H1 (cell line): ENCODE measurements around the gene EIF4EBP2. TPM values are rescaled to one million over a fixed set of nuclear protein-coding genes. Genes with fewer than 3 reads are reported as not detected.

ENCODE experiments used
- CTCF ChIA-PET: fragments of 300-600 bp; sonication (Branson Sonifier 250); formaldehyde crosslinking; loops from one replicate; lab custom pipeline; 2021; ENCODE audit not compliant: partially characterized antibody; lab: Charles Lee
- POLR2A ChIA-PET: fragments of 300-600 bp; sonication (Branson Sonifier 250); formaldehyde crosslinking; loops from one replicate; lab custom pipeline; 2021; ENCODE audit warnings: inconsistent platforms; ENCODE audit not compliant: partially characterized antibody; lab: Charles Lee
- DNase-seq, 2 experiments: peaks; one replicate each; pipeline versions ENCODE4 v3.0.0 to v3.0.0-alpha.2; 2010 to 2022; ENCODE audit warnings: low spot score in 2 of 2, low read depth in 1 of 2, mixed read lengths in 1 of 2
- FAIRE-seq: peaks from 2 replicates; lab custom pipeline; 2011; peaks lifted over from hg19 to GRCh38; lab: Jason Lieb, UNC
- H2AFZ ChIP-seq: 2 replicates; pipeline ENCODE4 v1.8.1; 2012; ENCODE audit warnings: low read length, inconsistent platforms
- H2AK5ac ChIP-seq: 2 replicates; pipeline ENCODE4 v1.6.1; 2013; ENCODE audit warnings: low read depth, low read length
- H2BK120ac ChIP-seq: replicated peaks from 2 replicates; pipeline ENCODE3; 2013; ENCODE audit warnings: low read depth, low read length, inconsistent platforms
- H2BK12ac ChIP-seq: 2 replicates; pipeline ENCODE4 v1.6.1; 2013; ENCODE audit warnings: low read depth, low read length
- H2BK15ac ChIP-seq: 2 replicates; pipeline ENCODE4 v1.6.1; 2013; ENCODE audit warnings: low read length
- H2BK20ac ChIP-seq: 2 replicates; pipeline ENCODE4 v1.6.1; 2013; ENCODE audit warnings: low read length
- H2BK5ac ChIP-seq: 2 replicates; pipeline ENCODE4 v1.6.1; 2013; ENCODE audit warnings: low read depth, low read length
- H3K14ac ChIP-seq: 2 replicates; pipeline ENCODE4 v1.6.1; 2013; ENCODE audit warnings: inconsistent platforms; ENCODE audit not compliant: insufficient read length
- H3K18ac ChIP-seq: 2 replicates; pipeline ENCODE4 v1.6.1; 2013; ENCODE audit warnings: low read length; ENCODE audit errors: extremely low read depth
- H3K23ac ChIP-seq: 2 replicates; pipeline ENCODE4 v1.6.1; 2013; ENCODE audit warnings: inconsistent platforms; ENCODE audit not compliant: insufficient read length
- H3K23me2 ChIP-seq: 2 replicates; pipeline ENCODE4 v1.6.1; 2013; ENCODE audit warnings: low read depth, low read length
- H3K27ac ChIP-seq: 2 replicates; pipeline ENCODE4 v1.6.1; 2011; ENCODE audit warnings: low read depth, low read length, inconsistent platforms
- H3K27me3 ChIP-seq, 4 experiments: replicated peaks in 1 of 4; 1 replicate in 1 of 4; 2 replicates in 3 of 4; pipeline versions ENCODE4 v1.6.1 to v1.8.1; 2011 to 2013; ENCODE audit warnings: low read length in 3 of 4, mild to moderate bottlenecking in 3 of 4, inconsistent platforms in 2 of 4, mixed read lengths in 2 of 4, moderate library complexity in 1 of 4; ENCODE audit not compliant: control insufficient read depth in 3 of 4, insufficient read depth in 3 of 4; ENCODE audit errors: extremely low read depth in 1 of 4
- H3K36me3 ChIP-seq, 4 experiments: 2 replicates each; pipeline versions ENCODE4 v1.6.1 to v1.8.1; 2011 to 2013; ENCODE audit warnings: mild to moderate bottlenecking in 4 of 4, low read length in 3 of 4, moderate library complexity in 2 of 4, control low read depth in 1 of 4, inconsistent platforms in 1 of 4; ENCODE audit not compliant: insufficient read depth in 4 of 4, control insufficient read depth in 2 of 4
- H3K4ac ChIP-seq: replicated peaks from 2 replicates; pipeline ENCODE3; 2013; ENCODE audit warnings: low read length, low read depth, mixed read lengths, inconsistent platforms; ENCODE audit not compliant: insufficient read length
- H3K4me1 ChIP-seq, 4 experiments: replicated peaks in 1 of 4; 1 replicate in 1 of 4; 2 replicates in 3 of 4; pipeline versions ENCODE4 v1.6.1 to v1.8.1; 2011 to 2013; ENCODE audit warnings: low read length in 3 of 4, inconsistent platforms in 2 of 4, mixed read lengths in 1 of 4; ENCODE audit not compliant: insufficient read depth in 4 of 4, control insufficient read depth in 3 of 4
- H3K4me2 ChIP-seq, 2 experiments: 2 replicates each; pipeline versions ENCODE4 v1.6.1 to v1.8.1; 2011 to 2013; ENCODE audit warnings: low read depth in 2 of 2, low read length in 2 of 2, control low read depth in 1 of 2, inconsistent platforms in 1 of 2, mild to moderate bottlenecking in 1 of 2; ENCODE audit not compliant: insufficient read depth in 1 of 2
- H3K4me3 ChIP-seq, 4 experiments: fragments of 200-600, 300-600 bp in 1 of 4; sonication (generic), shearing (Covaris generic), sonication (Bioruptor Twin) in 1 of 4; 2 replicates each; pipeline versions ENCODE4 v1.5.1 to v1.8.1; 2011 to 2016; ENCODE audit warnings: low read length in 4 of 4, low read depth in 3 of 4, control low read depth in 2 of 4, inconsistent platforms in 2 of 4, mild to moderate bottlenecking in 2 of 4, mixed read lengths in 1 of 4, moderate library complexity in 1 of 4; ENCODE audit not compliant: insufficient read depth in 2 of 4; ENCODE audit errors: extremely low read depth in 1 of 4
- H3K56ac ChIP-seq: replicated peaks from 2 replicates; pipeline ENCODE3; 2013; ENCODE audit warnings: low read depth, mild to moderate bottlenecking, mixed read lengths, low read length, inconsistent platforms; ENCODE audit not compliant: insufficient read length
- H3K79me1 ChIP-seq: 2 replicates; pipeline ENCODE4 v1.6.1; 2013; ENCODE audit warnings: low read depth, low read length, control low read depth
- H3K79me2 ChIP-seq, 2 experiments: 2 replicates each; pipeline versions ENCODE4 v1.6.1 to v1.8.1; 2012 to 2013; ENCODE audit warnings: low read length in 2 of 2, mild to moderate bottlenecking in 2 of 2, inconsistent platforms in 1 of 2; ENCODE audit not compliant: insufficient read depth in 2 of 2, control insufficient read depth in 1 of 2
- H3K9ac ChIP-seq, 4 experiments: replicated peaks in 1 of 4; 1 replicate in 1 of 4; 2 replicates in 3 of 4; pipeline versions ENCODE4 v1.6.1 to v1.8.1; 2011 to 2013; ENCODE audit warnings: low read depth in 3 of 4, low read length in 3 of 4, control low read depth in 2 of 4, mild to moderate bottlenecking in 2 of 4, moderate library complexity in 2 of 4, inconsistent platforms in 1 of 4; ENCODE audit errors: extremely low read depth in 1 of 4
- H3K9me3 ChIP-seq, 2 experiments: 2 replicates each; pipeline versions ENCODE4 v1.6.1 to v1.8.1; 2012 to 2013; ENCODE audit warnings: mild to moderate bottlenecking in 2 of 2, moderate library complexity in 2 of 2, control low read depth in 1 of 2, inconsistent platforms in 1 of 2, low read depth in 1 of 2, low read length in 1 of 2, mixed read lengths in 1 of 2; ENCODE audit not compliant: insufficient read depth in 2 of 2
- H4K20me1 ChIP-seq, 2 experiments: replicated peaks in 1 of 2; 2 replicates each; pipeline versions ENCODE3 to v1.8.1; 2011 to 2013; ENCODE audit warnings: inconsistent platforms in 2 of 2, low read length in 2 of 2, mild to moderate bottlenecking in 1 of 2; ENCODE audit not compliant: insufficient read depth in 2 of 2, control insufficient read depth in 1 of 2
- H4K5ac ChIP-seq: 2 replicates; pipeline ENCODE4 v1.6.1; 2013; ENCODE audit warnings: low read length, low read depth, mixed read lengths, inconsistent platforms; ENCODE audit not compliant: insufficient read length
- H4K8ac ChIP-seq: 2 replicates; pipeline ENCODE4 v1.8.0; 2013; ENCODE audit warnings: mild to moderate bottlenecking, moderate library complexity, low read length, inconsistent platforms; ENCODE audit not compliant: insufficient read depth; ENCODE audit errors: extremely low read depth
- H4K91ac ChIP-seq: replicated peaks from 2 replicates; pipeline ENCODE3; 2013; ENCODE audit warnings: low read length, mixed read lengths, inconsistent platforms; ENCODE audit not compliant: insufficient read length
- BCL11A ChIP-seq, 2 experiments: IDR thresholded peaks; one replicate each; pipeline ENCODE4 v1.6.1; 2011; ENCODE audit warnings: low read depth in 2 of 2, low read length in 2 of 2, mild to moderate bottlenecking in 2 of 2
- CBX5 ChIP-seq: fragments of 300-800, 300-1000 bp; sonication (generic); IDR thresholded peaks from 2 replicates; pipeline ENCODE4 v1.7.1; 2016; ENCODE audit warnings: antibody characterized with exemption, low read length, low read depth
- GABPA ChIP-seq: IDR thresholded peaks from 2 replicates; pipeline ENCODE4 v1.6.1; 2011; ENCODE audit warnings: mild to moderate bottlenecking, low read length, moderate library complexity, borderline replicate concordance; ENCODE audit not compliant: insufficient read depth
- GTF2F1 ChIP-seq: IDR thresholded peaks from 2 replicates; pipeline ENCODE4 v1.6.1; 2012; ENCODE audit warnings: low read depth, low read length, improper control_type of control experiment, borderline replicate concordance
- KDM1A ChIP-seq: fragments of 200-600, 300-600 bp; sonication (generic); IDR thresholded peaks from 2 replicates; pipeline ENCODE4 v1.7.1; 2016; ENCODE audit warnings: mild to moderate bottlenecking, low read length, borderline replicate concordance
- SIX5 ChIP-seq: IDR thresholded peaks from 2 replicates; pipeline ENCODE4 v1.6.1; 2011; ENCODE audit warnings: mild to moderate bottlenecking, low read depth, low read length
- SP2 ChIP-seq: IDR thresholded peaks from 2 replicates; pipeline ENCODE4 v1.6.1; 2012; ENCODE audit warnings: mild to moderate bottlenecking, low read length, inconsistent platforms
- SUZ12 ChIP-seq: fragments of 200-600 bp; sonication (generic); IDR thresholded peaks from 2 replicates; pipeline ENCODE4 v1.6.1; 2012; ENCODE audit warnings: mild to moderate bottlenecking, inconsistent platforms, low read length, moderate library complexity, mixed read lengths
- whole genome bisulfite sequencing, 2 experiments: shearing (Covaris generic) in 1 of 2; methylation state at CpG; one replicate each; pipeline versions ENCODE4 v1.1.6 to v1.1.7; 2013 to 2015; ENCODE audit warnings: low lambda C conversion rate in 2 of 2, mixed read lengths in 2 of 2, inconsistent platforms in 1 of 2, low coverage in 1 of 2, missing lambda C conversion rate in 1 of 2; ENCODE audit not compliant: insufficient replicate concordance in 2 of 2, insufficient coverage in 1 of 2, insufficient read length in 1 of 2; ENCODE audit errors: extremely low coverage in 1 of 2, missing lambda C conversion rate in 1 of 2; 5-methylcytosine and 5-hydroxymethylcytosine counted together
- polyA plus RNA-seq, 7 experiments: library from polyadenylated mRNA; depleted of rRNA in 3 of 7; stranded (reverse) in 5 of 7; unstranded in 2 of 7; fragments of >200 nt in 5 of 7; fragments of 200-250 nt in 2 of 7; gene quantifications; 1 replicate in 5 of 7; 2 replicates in 1 of 7; 4 replicates in 1 of 7; pipeline versions ENCODE4 v1.2.1 to v1.2.3, GENCODE V29; 2011 to 2013; ENCODE audit warnings: missing spikeins in 2 of 7, mixed read lengths in 2 of 7
- total RNA-seq: library from RNA; stranded (reverse); fragmentation: NEBNext Ultra II Directional; extraction: Animal tissue kit (Norgen Biotek cat#: 25700); gene quantifications from 2 replicates; pipeline ENCODE4 v1.2.1, GENCODE V29; 2021

Gene EIF4EBP2
- total and polyA plus RNA-seq, 2 of the 8 experiments (the other 6 are each of a cell fraction or from before 2014, with no cell fraction given) = 55.3 to 144 TPM

DNA sequence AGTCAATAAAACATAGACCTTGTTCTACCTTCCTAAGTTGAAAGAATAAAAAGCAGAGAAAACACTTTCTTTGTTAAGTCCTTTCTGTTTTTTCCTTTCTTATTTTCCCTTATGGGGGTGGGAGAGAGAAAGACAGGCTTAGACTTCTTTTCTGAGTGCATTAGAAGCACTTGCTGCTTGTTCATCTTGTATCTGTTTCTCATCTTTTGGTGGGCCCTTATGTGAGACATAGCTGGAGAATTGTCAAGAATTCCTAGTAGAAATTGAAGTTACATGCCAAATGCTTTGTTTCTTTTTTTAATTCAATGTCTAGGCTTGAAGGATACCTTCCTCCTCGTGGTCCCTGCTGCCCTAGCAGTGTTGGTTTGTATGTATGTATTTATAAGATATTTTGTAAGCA is 6.7 kb downstream of the EIF4EBP2 start:
- Histone ChIP-seq H3K18ac (no peak overlapping the region), H3K27me3 (no peaks in the 10 kb centered on the region), H4K20me1 (peaks cover 6 to 21% of the 10 kb centered on the region in 2 experiments), H4K91ac (no peak overlapping the region), H2BK12ac (no peak overlapping the region), H4K5ac (no peak overlapping the region), H4K8ac (no peak overlapping the region), H3K9ac (no peak overlapping the region), H3K27ac (no peak overlapping the region), H3K4me1 (peaks cover 0 to 5% (median 0%) of the 10 kb centered on the region in 4 experiments; a peak in 4 of 7 replicates), H2AK5ac (no peak overlapping the region), H3K14ac (no peak overlapping the region), H3K23ac (no peak overlapping the region), H3K56ac (no peak overlapping the region), H2BK15ac (no peak overlapping the region), H2BK5ac (no peak overlapping the region), H3K36me3 (peaks cover 0 to 6% (median 0%) of the 10 kb centered on the region in 4 experiments; a peak in 1 of 8 replicates), H3K79me2 (peaks cover 3 to 81% of the 10 kb centered on the region in 2 experiments; a peak in 3 of 4 replicates), H2BK120ac (no peak overlapping the region), H3K79me1 (peaks cover 2% of the 10 kb centered on the region; the same call in 1 of the 2 replicates), H3K4ac (no peak overlapping the region), H2AFZ (no peak overlapping the region), H3K4me3 (no peak overlapping the region), H3K23me2 (0 out of 2 replicates have a peak, but pooled peaks cover under 1% of the 10 kb centered on the region), H2BK20ac (no peak overlapping the region), H3K4me2 (no peak overlapping the region), H3K9me3 (no peaks in the 10 kb centered on the region; a peak in 1 of 4 replicates)
- WGBS, 2 experiments = 89% methylated on average over 1 of the region's 1 CpG; no CpG with 5 or more reads in 1 of the 2 experiments
- ChIA-PET POLR2A (interaction anchor here (1.8 to 2.0 kb wide), 2 partner anchors 13 to 16 kb away, joined by 5 to 8 read pairs; no protein-coding TSS in a partner anchor), CTCF (interaction anchor here (0.6 to 1.5 kb wide), 4 partner anchors 23 to 330 kb away, joined by 3 to 5 read pairs (median 4); no protein-coding TSS in a partner anchor)
- TF ChIP-seq SP2 = no peak
- TF ChIP-seq CBX5 = no peak
- TF ChIP-seq SUZ12 = no peak
- no peak for TF ChIP-seq GTF2F1
- TF ChIP-seq SIX5 = no peak
- TF ChIP-seq GABPA = no peak
- no peak for TF ChIP-seq KDM1A
- TF ChIP-seq BCL11A (IDR thresholded peaks at IDR 0.05; ENCODE audit: low read depth in 2 of 2, low read length in 2 of 2) = no peak
- FAIRE-seq (no peak), DNase-seq (no peak)
